Measurements from ENCODE around the gene BANF1.

DNA sequence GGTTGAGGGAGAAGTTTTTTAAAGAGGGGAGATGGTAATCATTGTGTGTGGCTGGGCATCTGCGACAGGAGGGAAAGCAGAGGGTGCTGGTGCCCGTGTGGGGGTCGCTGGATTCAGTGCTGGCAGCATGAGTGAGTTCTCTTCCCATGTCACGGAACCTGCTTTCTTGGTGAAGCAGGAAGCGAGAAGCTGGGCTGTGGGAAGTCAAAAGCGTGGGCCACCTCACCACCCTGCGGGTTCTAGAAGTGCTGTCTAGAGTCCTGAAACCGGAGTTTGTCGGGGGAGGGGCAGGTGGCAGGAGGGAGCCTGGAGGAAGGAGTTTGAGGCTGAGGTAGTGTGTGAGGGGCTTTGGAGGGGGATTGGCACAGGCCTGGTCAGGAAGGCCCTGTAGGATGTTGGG lies 26.5 kb upstream of the BANF1 start:
- TF ChIP-seq, protein P1, sequence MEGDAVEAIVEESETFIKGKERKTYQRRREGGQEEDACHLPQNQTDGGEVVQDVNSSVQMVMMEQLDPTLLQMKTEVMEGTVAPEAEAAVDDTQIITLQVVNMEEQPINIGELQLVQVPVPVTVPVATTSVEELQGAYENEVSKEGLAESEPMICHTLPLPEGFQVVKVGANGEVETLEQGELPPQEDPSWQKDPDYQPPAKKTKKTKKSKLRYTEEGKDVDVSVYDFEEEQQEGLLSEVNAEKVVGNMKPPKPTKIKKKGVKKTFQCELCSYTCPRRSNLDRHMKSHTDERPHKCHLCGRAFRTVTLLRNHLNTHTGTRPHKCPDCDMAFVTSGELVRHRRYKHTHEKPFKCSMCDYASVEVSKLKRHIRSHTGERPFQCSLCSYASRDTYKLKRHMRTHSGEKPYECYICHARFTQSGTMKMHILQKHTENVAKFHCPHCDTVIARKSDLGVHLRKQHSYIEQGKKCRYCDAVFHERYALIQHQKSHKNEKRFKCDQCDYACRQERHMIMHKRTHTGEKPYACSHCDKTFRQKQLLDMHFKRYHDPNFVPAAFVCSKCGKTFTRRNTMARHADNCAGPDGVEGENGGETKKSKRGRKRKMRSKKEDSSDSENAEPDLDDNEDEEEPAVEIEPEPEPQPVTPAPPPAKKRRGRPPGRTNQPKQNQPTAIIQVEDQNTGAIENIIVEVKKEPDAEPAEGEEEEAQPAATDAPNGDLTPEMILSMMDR (IDR thresholded peaks at IDR 0.05), result no peak
- TF ChIP-seq EZH2 (IDR thresholded peaks at IDR 0.05; ENCODE audit: borderline replicate concordance, insufficient read depth, low read depth, low read length, poor library complexity, severe bottlenecking), result no peak
